GM21423 (cell line): ENCODE data around the gene CCDC181.
"Not testable (repeated sequence)": the region's sequence is repeated elsewhere in the genome, so short reads cannot be mapped to it uniquely, and the experiment has no call there.

ENCODE experiments used
- ATAC-seq: cut with Tn5 transposase; IDR thresholded peaks from one replicate; pipeline ENCODE4 v1.9.1; 2021; ENCODE audit warnings: mild to moderate bottlenecking, moderate library complexity; ENCODE audit not compliant: unreplicated experiment

CCDC181 gene

DNA sequence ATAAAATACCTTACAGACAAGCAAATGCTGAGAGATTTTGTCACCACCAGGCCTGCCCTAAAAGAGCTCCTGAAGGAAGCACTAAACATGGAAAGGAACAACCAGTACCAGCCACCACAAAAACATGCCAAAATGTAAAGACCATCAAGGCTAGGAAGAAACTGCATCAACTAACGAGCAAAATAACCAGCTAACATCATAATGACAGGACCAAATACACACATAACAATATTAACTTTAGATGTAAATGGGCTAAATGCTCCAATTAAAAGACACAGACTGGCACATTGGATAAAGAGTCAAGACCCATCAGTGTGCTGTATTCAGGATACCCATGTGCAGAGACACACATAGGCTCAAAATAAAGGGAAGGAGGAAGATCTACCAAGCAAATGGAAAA lies 24.7 kb downstream of the CCDC181 start:
- not testable (repeated sequence) for ATAC-seq

DNA sequence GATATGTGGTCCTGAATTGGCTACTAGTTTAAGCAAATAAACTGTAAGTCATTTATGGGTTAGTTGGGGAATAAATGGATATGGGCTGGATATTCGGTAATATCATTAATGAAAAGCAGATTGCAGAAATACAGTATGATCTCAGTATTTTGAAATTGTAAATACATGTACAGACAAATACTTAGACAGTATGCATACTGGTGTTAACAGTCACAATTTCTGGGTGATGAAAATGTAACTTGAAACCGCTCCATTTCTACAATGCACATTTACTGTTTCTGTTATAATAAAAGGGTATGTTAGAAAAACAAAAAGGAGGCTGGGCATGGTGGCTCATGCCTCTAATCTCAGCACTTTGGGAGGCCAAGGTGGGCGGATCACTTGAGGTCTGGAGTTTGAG lies 31.3 kb downstream of the CCDC181 start:
- no peak for ATAC-seq

DNA sequence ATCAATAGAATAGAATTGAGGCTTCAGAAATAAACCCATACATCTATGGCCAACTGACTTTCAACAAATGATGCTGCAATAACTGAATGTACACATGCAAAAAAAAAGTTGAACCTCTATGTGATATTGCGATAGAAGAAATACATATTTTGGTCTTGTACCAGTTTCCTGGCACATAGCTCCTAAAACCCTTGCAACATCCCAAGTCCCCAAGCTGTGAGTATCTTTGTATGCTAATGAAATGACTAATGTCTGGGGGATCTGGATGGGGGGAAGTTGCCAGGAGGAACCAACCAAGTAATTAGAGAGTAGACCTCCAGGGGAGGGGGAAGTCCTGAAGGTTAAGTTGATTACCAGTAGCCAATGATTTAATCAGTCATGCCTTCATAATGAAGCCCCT lies 34.9 kb downstream of the CCDC181 start:
- ATAC-seq: no peak

DNA sequence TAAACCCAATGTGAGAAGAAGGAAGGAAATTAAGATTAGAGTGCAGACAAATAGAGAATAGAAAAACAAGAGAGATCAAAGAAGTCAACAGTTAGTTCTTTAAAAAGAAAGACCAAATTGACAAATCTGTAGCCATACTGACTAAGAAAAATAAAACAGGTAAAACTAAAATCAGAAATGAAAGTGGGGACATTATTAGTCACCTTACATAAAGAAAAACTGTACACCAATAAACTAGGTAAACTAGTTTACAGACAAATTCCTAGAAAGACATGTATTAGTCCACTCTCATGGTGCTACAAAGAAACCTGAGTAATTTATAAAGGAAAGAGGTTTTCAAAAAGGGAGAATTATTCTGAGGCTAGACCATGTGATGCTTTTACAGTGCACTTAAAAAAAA lies 37.0 kb downstream of the CCDC181 start:
- ATAC-seq: no peak

GRCh38 chr1:169387399-169387798 lies 39.9 kb downstream of the CCDC181 start:
- ATAC-seq: no peak

GRCh38 chr1:169383449-169383848 lies 43.8 kb downstream of the CCDC181 start:
- ATAC-seq: no peak

GRCh38 chr1:169381162-169381561 lies 46.1 kb downstream of the CCDC181 start:
- no peak for ATAC-seq

DNA sequence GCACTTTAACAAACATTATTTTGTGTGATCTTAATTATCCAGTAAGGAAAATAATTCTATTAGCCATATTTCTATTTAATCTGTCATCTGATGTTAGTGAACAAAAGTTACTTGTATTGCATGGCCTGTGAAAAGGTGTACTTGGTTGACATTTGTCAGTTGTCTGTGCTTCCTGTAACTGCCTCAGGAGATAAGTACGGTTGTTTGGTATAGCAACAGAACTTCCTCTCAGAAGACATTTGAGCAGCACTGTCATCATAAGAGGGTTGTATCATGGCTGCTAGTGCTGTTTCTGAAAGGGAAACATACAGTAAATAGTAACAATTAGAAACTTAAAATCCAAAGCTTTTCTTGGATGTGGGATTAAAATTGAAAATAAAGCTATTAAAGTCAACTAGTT lies 55.9 kb downstream of the CCDC181 start:
- ATAC-seq: no peak

DNA sequence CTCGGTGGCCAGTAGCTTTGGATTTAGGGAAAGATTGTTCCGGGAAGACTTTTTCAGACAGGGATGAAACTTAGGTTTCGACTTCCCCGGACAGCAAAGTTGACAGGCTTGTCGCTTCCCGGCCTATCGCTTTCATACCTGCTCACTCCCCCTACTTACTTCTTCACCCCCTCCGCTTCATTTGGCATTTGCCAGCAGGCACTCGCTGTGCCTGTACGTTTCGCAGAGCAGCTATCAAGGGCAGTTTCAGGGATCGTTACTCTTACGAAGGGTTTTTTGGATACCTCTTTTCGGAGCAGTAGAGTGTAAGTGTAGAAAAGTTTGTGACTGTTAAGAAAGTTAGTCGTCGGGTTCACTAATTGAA lies 58.9 kb downstream of the CCDC181 start:
- ATAC-seq: peak; percentile 15

GRCh38 chr1:169367686-169368405 lies 59.4 kb downstream of the CCDC181 start, which contains the start of the genes BLZF1 and NME7:
Gene BLZF1, plus strand, starts transcription at chr1:169368195. Its CDS starts 1,328 bp downstream, at chr1:169369523.
Gene NME7, minus strand, starts transcription at chr1:169367797. Its CDS starts 87 bp downstream, at chr1:169367710.
- ATAC-seq: peak; percentile 94

DNA sequence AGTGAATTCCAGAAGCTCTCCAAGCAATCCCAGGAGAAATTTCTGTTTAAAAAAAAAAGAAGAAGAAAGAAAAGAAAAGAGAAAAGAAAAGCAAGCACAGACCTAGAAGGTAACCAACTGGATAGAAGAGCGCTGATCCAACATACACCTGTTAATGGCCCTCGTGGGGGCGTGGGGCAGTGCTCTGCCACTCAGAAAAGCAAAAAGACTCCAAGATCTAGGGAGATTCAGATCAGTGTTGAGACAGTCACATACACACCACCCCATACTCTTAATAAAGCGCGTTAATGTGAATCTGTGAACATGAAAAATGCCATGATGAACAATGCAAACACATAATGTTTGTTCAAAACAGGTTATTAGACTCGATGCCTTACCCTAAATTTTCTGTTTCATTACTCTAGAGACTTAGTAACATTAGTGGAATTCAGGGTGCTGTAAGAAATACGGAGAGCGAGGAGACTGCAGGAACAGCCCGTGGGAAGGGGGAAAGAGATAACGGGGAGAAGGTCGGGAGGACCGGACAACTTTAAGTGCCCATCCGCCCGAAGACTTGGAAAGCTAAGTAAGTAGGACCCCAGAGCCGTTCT lies 60.1 kb downstream of the CCDC181 start:
- no peak for ATAC-seq

GRCh38 chr1:169364948-169365347 lies 62.3 kb downstream of the CCDC181 start:
- no peak for ATAC-seq

GRCh38 chr1:169363046-169363730 lies 64.1 kb downstream of the CCDC181 start:
- peak; percentile 25 for ATAC-seq

- no peak for ATAC-seq
Measured at GRCh38 chr1:169361281-169361680, 66.0 kb downstream of the CCDC181 start.

DNA sequence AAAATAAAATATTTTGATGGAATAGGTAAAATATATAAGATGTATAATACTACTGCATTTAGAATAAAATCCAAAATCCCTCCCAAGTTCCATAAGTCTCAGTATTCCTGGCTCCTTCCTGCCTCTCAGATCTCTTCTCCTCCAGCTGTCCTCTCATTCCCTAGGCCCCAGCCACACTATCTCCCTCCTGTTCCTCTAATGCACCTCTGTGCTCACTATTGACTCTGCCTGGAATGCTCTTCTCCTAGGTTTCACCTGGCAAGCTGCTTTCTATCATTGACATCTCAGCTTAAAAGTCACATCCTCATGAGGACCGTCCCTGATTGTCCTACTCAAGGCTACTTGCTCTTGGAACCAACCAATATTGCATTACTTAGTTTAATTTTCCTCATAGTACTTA lies 66.9 kb downstream of the CCDC181 start:
- ATAC-seq: no peak

- ATAC-seq: no peak
Measured at GRCh38 chr1:169348383-169349036, 78.8 kb downstream of the CCDC181 start.

GRCh38 chr1:169347688-169348382 lies 79.4 kb downstream of the CCDC181 start:
- ATAC-seq: no peak

- ATAC-seq: no peak
Measured at GRCh38 chr1:169346036-169346589, 81.2 kb downstream of the CCDC181 start.

DNA sequence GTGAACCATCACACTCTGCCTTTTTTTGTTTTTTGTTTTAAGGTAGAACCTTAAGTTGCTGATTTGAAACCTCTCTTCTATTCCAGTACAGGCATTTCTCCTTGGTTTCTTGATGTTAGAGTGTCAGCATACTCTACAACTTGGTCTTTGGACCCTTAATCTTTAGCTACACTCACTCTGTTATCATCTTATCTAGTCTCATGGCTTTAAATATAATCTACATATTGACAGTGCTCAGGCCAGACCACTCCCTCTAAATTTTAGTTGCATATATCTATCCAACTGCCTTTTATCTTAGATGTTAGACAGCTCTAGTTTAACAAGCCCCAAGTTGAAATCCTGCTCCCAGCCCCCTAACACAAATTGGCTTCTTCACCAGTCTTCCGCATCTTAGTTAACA lies 81.8 kb downstream of the CCDC181 start:
- no peak for ATAC-seq
